Eye (tissue), 1 donor: ENCODE results near the gene UBAP2L.
"Not testable (repeated sequence)": the region's sequence is repeated elsewhere in the genome, so short reads cannot be mapped to it uniquely, and the experiment has no call there.

Experiments
- DNase-seq: peaks from one replicate; pipeline ENCODE4 v3.0.0-alpha.2; 2015

UBAP2L gene

GRCh38 chr1:154241703-154242351 lies 21.1 kb downstream of the UBAP2L start:
- no peak for DNase-seq

DNA sequence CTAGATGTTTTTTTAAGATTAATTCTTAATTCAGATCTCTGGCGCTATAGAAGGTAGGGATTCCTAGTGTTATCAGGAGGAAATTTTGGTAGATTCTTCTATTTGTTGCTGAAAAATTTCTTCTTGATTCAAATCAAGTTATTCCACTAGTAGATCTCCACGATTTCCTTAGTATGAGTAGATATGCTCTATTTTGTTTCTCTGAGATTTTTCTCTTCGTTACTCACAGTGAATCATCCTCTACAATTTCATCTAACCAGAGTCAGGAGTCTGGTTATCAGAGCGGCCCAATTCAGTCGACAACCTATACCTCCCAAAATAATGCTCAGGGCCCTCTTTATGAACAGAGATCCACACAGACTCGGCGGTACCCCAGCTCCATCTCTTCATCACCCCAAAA lies 32.9 kb downstream of the UBAP2L start:
- no peak for DNase-seq

DNA sequence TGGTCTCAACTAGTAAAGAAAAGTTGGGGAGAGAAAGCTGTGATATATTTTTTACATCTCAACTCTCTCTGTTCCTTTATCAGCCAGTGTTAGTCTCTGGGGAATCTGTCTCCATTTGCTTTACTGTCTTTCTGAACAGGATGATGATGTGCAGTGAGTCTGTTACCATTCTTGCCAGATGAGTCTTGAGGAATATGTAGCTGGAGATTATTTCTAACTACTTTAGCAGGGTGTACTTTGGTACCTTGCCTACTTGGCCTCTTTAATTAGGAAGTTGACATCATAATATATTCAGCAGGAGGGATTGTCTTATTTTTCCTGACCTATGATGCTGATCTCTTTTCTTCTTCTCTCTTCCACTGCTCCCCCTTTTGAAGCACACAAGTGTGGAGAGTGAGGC lies 35.9 kb downstream of the UBAP2L start:
- DNase-seq: no peak

DNA sequence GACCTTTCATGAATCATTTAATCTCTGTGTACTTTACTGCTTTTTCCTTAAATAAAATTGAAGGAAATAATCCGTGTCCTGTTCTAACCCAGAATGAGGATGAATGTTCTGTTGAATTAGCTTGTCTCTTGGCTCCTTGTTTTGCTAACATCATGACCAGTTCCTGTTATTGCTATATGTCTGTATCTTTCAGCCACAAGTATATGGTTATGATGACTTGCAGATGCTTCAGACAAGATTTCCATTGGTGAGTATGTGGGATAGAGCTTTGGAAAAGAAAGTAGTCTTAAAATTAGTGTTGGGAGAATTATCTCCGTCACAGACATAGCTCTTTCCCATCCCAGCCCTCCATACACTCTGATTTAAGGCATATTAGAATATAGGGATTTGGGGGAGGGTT lies 38.0 kb downstream of the UBAP2L start:
- no peak for DNase-seq

DNA sequence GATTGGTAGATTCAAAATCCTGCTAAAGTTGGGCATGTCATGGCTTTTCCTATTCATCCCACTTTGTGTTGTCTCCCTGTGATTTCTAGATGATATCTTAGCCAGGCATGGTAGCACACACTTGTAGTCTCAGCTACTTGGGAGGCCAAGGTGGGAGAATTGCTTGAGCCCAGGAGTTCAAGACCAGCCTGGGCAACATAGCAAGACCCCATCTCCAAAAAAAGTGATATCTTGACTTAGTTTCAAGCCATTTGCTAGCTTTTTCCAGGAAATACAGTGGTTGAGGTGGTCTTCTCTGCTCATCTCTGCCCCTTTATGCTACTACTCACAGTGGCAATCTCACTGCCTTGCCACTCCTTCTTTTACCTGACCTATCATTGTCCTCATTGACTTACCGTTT lies 39.4 kb downstream of the UBAP2L start:
- DNase-seq: no peak

DNA sequence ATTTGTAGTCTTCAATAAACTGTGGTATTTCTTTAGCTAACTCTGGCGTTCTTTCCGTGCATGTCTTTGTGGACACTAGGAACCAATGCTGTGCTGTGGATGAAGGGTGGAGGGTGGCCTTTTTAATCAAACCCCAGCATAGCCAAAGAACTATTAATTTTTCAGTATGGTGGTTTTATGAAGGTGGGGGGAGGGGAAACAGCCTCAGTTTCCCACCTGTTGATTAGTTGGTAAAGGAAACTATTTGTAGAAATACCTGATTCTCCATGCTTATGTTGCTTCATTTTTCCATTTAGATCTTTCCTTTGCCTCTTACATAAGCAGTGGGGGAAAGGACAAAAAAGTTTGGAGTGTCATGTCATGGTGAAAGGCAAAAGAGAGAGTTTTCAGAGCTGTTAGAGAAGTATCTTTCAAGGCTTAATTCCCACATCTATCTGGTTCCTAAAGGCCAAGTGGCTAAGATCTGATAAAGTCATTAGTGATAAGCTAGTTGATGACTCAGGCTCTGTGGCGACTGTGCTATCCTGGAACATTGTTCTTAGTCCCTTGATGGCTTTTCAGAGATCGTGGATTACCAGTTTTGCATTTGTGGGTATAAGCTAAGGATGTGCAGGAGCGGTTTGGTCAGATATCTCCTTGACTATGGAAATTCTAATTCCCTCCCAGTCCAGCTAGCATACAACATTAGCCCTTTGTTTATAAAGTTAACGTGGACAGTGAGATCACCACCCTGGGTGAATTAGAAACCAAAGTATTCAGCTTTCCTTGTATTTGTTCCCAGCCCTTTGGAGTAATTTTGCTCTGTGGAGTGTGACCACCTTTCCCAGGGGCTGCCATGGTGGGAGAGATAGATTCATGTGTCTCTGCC lies 42.9 kb downstream of the UBAP2L start:
- no peak for DNase-seq

GRCh38 chr1:154264454-154264853 lies 43.7 kb downstream of the UBAP2L start:
- DNase-seq: no peak

DNA sequence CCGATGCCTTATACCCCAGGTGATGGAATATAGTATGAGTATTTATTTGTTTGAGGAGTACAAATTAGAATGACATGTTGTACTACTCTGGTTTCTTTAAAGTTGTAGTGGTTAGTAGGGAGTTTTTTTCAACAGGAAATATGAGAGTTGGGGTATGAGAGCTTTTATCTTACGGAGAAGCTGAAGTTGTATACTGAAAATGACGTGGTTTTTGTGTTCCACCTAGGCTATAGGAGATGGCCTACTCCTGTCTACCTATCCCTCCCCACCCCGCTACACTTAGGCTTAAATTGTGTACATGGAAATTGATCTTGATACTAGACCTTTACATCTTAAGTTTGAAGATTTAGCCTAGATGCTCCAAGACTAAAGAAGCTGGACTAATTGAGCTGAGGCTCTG lies 44.8 kb downstream of the UBAP2L start:
- DNase-seq: no peak

GRCh38 chr1:154270833-154271232 lies 50.1 kb downstream of the UBAP2L start:
- DNase-seq: no peak

DNA sequence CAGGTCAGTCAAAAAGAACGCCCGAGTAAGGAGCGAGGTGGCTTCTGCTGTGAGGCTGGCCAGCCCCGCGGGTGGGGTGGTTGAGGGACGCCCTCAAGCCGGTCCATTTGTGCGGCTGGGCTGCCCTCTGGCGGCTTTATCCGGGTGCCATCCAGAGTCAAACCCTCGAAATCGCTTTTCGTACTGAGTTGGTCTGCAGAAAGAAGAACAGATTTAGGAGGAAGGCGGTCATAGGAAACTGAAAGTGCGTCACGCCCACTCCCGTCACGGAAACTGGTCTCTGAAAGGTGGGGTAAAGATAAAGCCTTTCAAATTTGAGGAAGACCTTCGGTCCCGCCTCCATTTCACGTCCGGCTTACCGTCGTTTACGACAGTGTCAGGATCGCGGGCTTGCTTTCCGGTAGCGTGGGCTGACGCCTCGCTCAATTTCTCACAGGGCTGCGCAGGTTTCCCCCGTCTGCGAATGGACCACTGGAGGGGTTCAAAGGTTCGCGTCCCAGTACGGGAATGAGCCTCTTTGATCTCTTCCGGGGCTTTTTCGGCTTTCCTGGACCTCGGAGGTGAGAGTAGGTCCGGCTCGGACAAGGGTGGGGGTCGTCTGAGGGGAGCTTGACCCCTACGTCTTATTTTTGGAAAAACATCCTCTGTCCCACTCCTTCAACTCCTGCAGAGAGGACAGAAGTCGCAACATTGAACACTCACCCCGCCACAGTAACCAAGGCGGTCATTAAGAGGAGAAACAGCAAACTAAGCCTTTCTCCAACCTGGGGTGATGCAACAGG lies 51.7 kb downstream of the UBAP2L start, which contains the start of gene HAX1:
Gene HAX1 (plus strand): TSS at position 413 of the 782 bp plus-strand sequence. CDS start 95 bp downstream, at position 508.
- DNase-seq: peak; percentile 98

GRCh38 chr1:154272999-154273563 lies 52.3 kb downstream of the UBAP2L start:
- DNase-seq: no peak

GRCh38 chr1:154276797-154277196 lies 56.0 kb downstream of the UBAP2L start:
- DNase-seq: no peak

- DNase-seq: not testable (repeated sequence)
Observed at GRCh38 chr1:154287591-154287990, 66.8 kb downstream of the UBAP2L start.

GRCh38 chr1:154288661-154289060 lies 67.9 kb downstream of the UBAP2L start:
- DNase-seq: no peak

DNA sequence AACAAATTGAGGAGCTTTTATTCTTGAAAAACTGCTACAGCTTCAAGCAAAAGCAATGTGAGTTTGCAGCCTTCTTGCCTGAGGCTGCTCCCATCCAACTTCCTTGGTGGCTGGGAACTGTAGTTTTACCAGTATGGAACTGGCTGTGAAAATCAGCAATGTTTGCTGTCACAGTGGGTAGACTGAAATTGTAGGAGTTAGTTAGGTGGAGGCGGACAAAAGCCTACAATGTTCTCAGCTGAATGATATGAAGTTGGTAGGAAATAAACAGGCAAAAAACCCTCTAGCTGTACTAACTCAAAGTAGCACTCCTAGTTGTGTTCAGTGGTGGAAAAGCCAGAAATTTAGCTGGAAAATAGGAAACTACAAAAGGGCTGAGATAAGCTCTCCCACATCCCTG lies 70.2 kb downstream of the UBAP2L start:
- no peak for DNase-seq

- peak; percentile 3 for DNase-seq
Observed at GRCh38 chr1:154295408-154296235, 74.9 kb downstream of the UBAP2L start.

- DNase-seq: no peak
Observed at GRCh38 chr1:154301582-154301981, 80.8 kb downstream of the UBAP2L start.

GRCh38 chr1:154304664-154305337 lies 84.0 kb downstream of the UBAP2L start:
- DNase-seq: no peak

DNA sequence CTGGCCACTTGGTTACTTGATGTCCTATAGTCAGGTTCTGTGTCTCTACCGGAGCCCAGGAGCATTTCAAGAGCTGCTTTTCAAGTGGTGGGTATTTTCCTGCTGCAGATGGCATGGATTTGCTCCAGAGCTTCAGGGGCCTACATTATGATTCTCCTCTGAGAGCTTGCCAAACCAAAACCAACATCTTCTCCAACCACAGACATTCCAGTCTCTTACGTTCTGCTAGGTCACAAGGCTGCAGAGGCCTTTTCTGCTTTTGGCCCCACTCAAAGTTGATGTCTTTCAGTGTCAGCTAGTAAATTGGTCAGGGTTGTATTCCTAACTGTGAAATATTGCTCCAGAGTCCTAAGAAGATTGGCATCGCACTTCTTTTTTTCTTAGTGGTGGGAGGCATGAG lies 85.4 kb downstream of the UBAP2L start:
- DNase-seq: no peak

GRCh38 chr1:154307670-154308270 lies 87.0 kb downstream of the UBAP2L start:
- DNase-seq: not testable (repeated sequence)

DNA sequence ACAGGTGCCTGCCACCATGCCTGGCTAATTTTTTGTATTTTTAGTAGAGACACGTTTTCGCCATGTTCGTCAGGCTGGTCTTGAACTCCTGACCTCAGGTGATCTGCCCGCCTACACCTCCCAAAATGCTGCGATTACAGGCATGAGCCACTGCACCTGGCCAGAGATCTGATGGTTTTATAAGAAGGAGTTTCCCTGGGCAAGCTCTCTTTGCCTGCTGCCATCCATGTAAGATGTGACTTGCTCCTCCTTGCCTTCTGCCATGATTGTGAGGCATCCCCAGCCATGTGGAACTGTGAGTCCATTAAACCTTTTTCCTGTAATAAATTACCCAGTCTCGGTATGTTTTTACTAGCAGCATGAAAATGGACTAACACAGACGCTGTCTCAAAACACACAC lies 88.4 kb downstream of the UBAP2L start:
- DNase-seq: not testable (repeated sequence)
